AG10803 (cell line): ENCODE results near the gene BATF2.
A peak's percentile ranks its signal among the peaks of the same experiment; 100 is the strongest.
"Not testable (repeated sequence)": the region's sequence is repeated elsewhere in the genome, so short reads cannot be mapped to it uniquely, and the experiment has no call there.

Experiments used
- DNase-seq: peaks from one replicate; pipeline ENCODE4 v3.0.0; 2010; ENCODE audit warnings: low read depth
- H3K4me3 ChIP-seq: 2 replicates; pipeline ENCODE4 v1.5.1; 2011; ENCODE audit warnings: mild to moderate bottlenecking, low read length, control low read depth
- CTCF ChIP-seq: conservative IDR thresholded peaks from 2 replicates; pipeline ENCODE4 v1.5.1; 2011; ENCODE audit warnings: mild to moderate bottlenecking, low read length, control low read depth, inconsistent platforms

Gene BATF2

GRCh38 chr11:64987998-64988854, 8.5 kb downstream of the BATF2 start:
- no peak overlapping the region for H3K4me3 ChIP-seq
- no peak for TF ChIP-seq CTCF
- DNase-seq, result no peak

GRCh38 chr11:64983339-64983738, 13.4 kb downstream of the BATF2 start:
- not testable (repeated sequence) for H3K4me3 ChIP-seq, DNase-seq

GRCh38 chr11:64976651-64977050, 20.1 kb downstream of the BATF2 start:
- H3K4me3 ChIP-seq, result no peak overlapping the region
- DNase-seq, result no peak
- TF ChIP-seq CTCF, result no peak

GRCh38 chr11:64974124-64974523, 22.6 kb downstream of the BATF2 start:
- DNase-seq, result no peak
- no peak for TF ChIP-seq CTCF
- H3K4me3 ChIP-seq, result no peak overlapping the region

- peak; percentile 43 for DNase-seq
- H3K4me3 ChIP-seq, result peak within 1 kb of the TSS; percentile 47
- TF ChIP-seq CTCF, result no peak
Observed at GRCh38 chr11:64971421-64972233, 25.1 kb downstream of the BATF2 start, which contains the start of gene MAJIN. TSS of gene MAJIN (minus strand) at chr11:64972108. CDS start at chr11:64959405, 12,703 bp downstream.

- DNase-seq, result no peak
- H3K4me3 ChIP-seq, result no peak overlapping the region
- no peak for TF ChIP-seq CTCF
Observed at GRCh38 chr11:64970731-64971151, 26.0 kb downstream of the BATF2 start.

- TF ChIP-seq CTCF, result no peak
- peak; percentile 9 for DNase-seq
- no peak overlapping the region for H3K4me3 ChIP-seq
Observed at GRCh38 chr11:64969209-64969608, 27.6 kb downstream of the BATF2 start.
